Right renal cortex interstitium (tissue), 3 donors: ENCODE results near the gene LRRC73. TPM values are rescaled to one million over a fixed set of nuclear protein-coding genes. Genes with fewer than 3 reads are reported as not detected.
"Not testable (repeated sequence)": the region's sequence is repeated elsewhere in the genome, so short reads cannot be mapped to it uniquely, and the experiment has no call there.

Source experiments
- DNase-seq, 3 donors: peaks; one replicate each; pipeline ENCODE4 v3.0.0-alpha.2; 2013; ENCODE audit warnings: low read depth in 3 of 3, low spot score in 2 of 3
- polyA plus RNA-seq, 3 donors: library from polyadenylated mRNA; unstranded; fragments of 120-200 nt; gene quantifications; one replicate each; pipeline ENCODE4 v1.2.1, GENCODE V29; 2013; ENCODE audit not compliant: insufficient read length in 3 of 3

Gene LRRC73
- 1 to 10 TPM in 2 of 3 donors, under 1 TPM in 1; 0.86 to 1.1 (median 1.0) TPM for polyA plus RNA-seq

GRCh38 chr6:43509984-43510826 lies at the start of gene LRRC73:
Gene LRRC73 (minus strand): TSS chr6:43510346. CDS start chr6:43509785, 561 bp downstream.
- peak in 1 of 3 donors; percentile 54 for DNase-seq

GRCh38 chr6:43559328-43559727 lies 49.2 kb upstream of the LRRC73 start:
- DNase-seq, result no peak

- DNase-seq, result not testable (repeated sequence)
Measured at GRCh38 chr6:43557620-43558019, 47.5 kb upstream of the LRRC73 start.

GRCh38 chr6:43547222-43547621 lies 37.1 kb upstream of the LRRC73 start:
- no peak for DNase-seq

- DNase-seq, result no peak
Measured at GRCh38 chr6:43544461-43544860, 34.3 kb upstream of the LRRC73 start.

- no peak for DNase-seq
Measured at GRCh38 chr6:43541774-43542471, 31.8 kb upstream of the LRRC73 start.

- no peak for DNase-seq
Measured at GRCh38 chr6:43540507-43540906, 30.4 kb upstream of the LRRC73 start.

- DNase-seq, result not testable (repeated sequence)
Measured at GRCh38 chr6:43539409-43539808, 29.3 kb upstream of the LRRC73 start.

GRCh38 chr6:43538986-43539385 lies 28.8 kb upstream of the LRRC73 start:
- not testable (repeated sequence) for DNase-seq

- DNase-seq, result no peak
Measured at GRCh38 chr6:43532201-43532600, 22.1 kb upstream of the LRRC73 start.

- no peak for DNase-seq
Measured at GRCh38 chr6:43524483-43524961, 14.4 kb upstream of the LRRC73 start.

GRCh38 chr6:43523284-43523683 lies 13.1 kb upstream of the LRRC73 start:
- DNase-seq, result no peak

GRCh38 chr6:43522547-43523261 lies 12.6 kb upstream of the LRRC73 start:
- no peak for DNase-seq

- DNase-seq, result no peak
Measured at GRCh38 chr6:43521836-43522235, 11.7 kb upstream of the LRRC73 start.

GRCh38 chr6:43520097-43520496 lies 10.0 kb upstream of the LRRC73 start:
- no peak for DNase-seq

- DNase-seq, result no peak
Measured at GRCh38 chr6:43517505-43518357, 7.6 kb upstream of the LRRC73 start.

GRCh38 chr6:43516697-43517504 lies 6.8 kb upstream of the LRRC73 start, which contains the start of the genes POLR1C and YIPF3:
Gene POLR1C (plus strand): TSS chr6:43517089. CDS start chr6:43517110, 21 bp downstream.
Gene YIPF3 (minus strand): TSS chr6:43516926. CDS start chr6:43516807, 119 bp downstream.
- peak; percentile 95 to 98 (median 97) for DNase-seq

GRCh38 chr6:43516367-43516696 lies 6.2 kb upstream of the LRRC73 start:
- no peak for DNase-seq

- no peak for DNase-seq
Measured at GRCh38 chr6:43515808-43516207, 5.7 kb upstream of the LRRC73 start.
